ENCODE results near the gene COQ10B. TPM values are rescaled to one million over a fixed set of nuclear protein-coding genes. Genes with fewer than 3 reads are reported as not detected.
"Not testable (repeated sequence)": the region's sequence is repeated elsewhere in the genome, so short reads cannot be mapped to it uniquely, and the experiment has no call there.

The COQ10B gene
- total RNA-seq, 1 donor from 2014 or later = 10.4 TPM

DNA sequence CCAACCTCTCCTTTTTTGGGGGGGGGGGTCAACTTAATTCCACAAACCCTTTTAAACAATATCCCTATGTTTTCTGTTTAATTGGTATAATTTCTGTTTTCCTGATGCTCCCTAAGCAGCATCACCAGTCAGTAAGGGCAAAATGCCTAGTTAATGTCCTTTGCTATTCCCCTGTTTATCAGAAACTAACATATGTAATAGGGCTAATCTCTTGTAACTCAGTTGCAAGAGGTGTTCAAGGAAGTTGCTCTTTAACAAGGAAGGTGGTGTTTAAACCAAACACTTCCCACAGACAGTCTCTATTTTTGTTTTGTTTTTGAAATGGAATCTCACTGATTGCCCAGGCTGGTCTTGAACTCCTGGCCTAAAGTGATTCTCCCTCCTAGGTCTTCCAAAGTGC is 6.5 kb upstream of the COQ10B start:
- H3K9ac ChIP-seq (ENCODE audit: low read depth in 1 of 3, low read length in 3 of 3) = no peak overlapping the region
- H3K4me1 ChIP-seq (ENCODE audit: control insufficient read depth in 3 of 3, insufficient read depth in 3 of 3, low read length in 3 of 3) = no peaks in the 10 kb centered on the region

DNA sequence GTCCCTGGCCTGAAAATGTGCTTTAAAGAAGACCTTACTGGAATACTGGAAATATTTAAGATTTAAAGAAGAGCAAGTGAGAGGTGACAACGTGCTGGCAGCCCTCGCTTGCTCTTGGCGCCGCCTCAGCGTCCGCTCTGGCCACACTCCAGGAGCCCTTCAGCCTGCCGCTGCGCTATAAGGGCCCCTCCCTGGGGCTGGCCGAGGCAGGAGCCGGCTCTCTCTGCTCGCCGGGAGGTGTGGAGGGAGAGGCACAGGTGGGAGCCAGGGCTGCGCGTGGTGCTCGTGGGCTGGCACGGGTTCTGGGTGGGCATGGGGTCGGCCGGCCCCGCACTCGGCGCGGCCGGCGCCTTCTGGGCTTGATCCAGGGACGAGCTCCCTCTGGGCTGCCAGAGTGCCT is 2.9 kb upstream of the COQ10B start:
- H3K9me3 ChIP-seq (ENCODE audit: control insufficient read depth in 3 of 3, low read length in 3 of 3) = no peaks in the 10 kb centered on the region
- H3K27ac ChIP-seq (ENCODE audit: low read depth, low read length) = no peak overlapping the region
- H3K27me3 ChIP-seq (ENCODE audit: control insufficient read depth in 3 of 3, insufficient read depth in 3 of 3, low read length in 3 of 3) = no peaks in the 10 kb centered on the region
- H3K4me1 ChIP-seq (ENCODE audit: control insufficient read depth in 3 of 3, insufficient read depth in 3 of 3, low read length in 3 of 3) = peaks cover 12 to 16% (median 15%) of the 10 kb centered on the region in 3 donors
- peaks cover 0 to 2% (median 0%) of the 10 kb centered on the region in 3 donors for H3K36me3 ChIP-seq (ENCODE audit: control insufficient read depth in 3 of 3, insufficient read depth in 3 of 3, low read length in 3 of 3)
- no peak overlapping the region for H3K4me3 ChIP-seq (ENCODE audit: low read length in 3 of 3)
- no peak overlapping the region for H3K9ac ChIP-seq (ENCODE audit: low read depth in 1 of 3, low read length in 3 of 3)

More for the DNA sequence above, 6.5 kb upstream of the COQ10B start:
- no peaks in the 10 kb centered on the region for H3K27me3 ChIP-seq (ENCODE audit: control insufficient read depth in 3 of 3, insufficient read depth in 3 of 3, low read length in 3 of 3)
- no peaks in the 10 kb centered on the region for H3K9me3 ChIP-seq (ENCODE audit: control insufficient read depth in 3 of 3, low read length in 3 of 3)
- no peak overlapping the region for H3K27ac ChIP-seq (ENCODE audit: low read depth, low read length)
- H3K4me3 ChIP-seq (ENCODE audit: low read length in 3 of 3) = no peak overlapping the region
- no peaks in the 10 kb centered on the region for H3K36me3 ChIP-seq (ENCODE audit: control insufficient read depth in 3 of 3, insufficient read depth in 3 of 3, low read length in 3 of 3)

DNA sequence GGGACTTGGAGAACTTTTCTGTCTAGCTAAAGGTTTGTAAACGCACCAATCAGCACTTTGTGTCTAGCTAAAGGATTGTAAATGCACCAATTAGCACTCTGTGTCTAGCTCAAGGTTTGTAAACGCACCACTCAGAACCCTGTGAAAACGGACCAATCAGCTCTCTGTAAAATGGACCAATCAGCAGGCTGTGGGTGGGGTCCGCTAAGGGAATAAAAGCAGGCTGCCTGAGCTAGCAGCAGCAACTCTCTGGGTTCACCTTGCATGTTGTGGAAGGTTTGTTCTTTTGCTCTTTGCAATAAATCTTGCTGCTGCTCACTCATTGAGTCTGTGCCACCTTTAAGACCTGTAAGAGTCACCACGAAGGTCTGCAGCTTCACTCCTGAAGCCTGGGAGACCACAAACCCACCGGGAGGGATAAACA is 2.4 kb upstream of the COQ10B start:
- not testable (repeated sequence) for H3K27ac ChIP-seq (ENCODE audit: low read depth, low read length); H3K27me3 ChIP-seq (ENCODE audit: control insufficient read depth in 3 of 3, insufficient read depth in 3 of 3, low read length in 3 of 3); H3K9ac ChIP-seq (ENCODE audit: low read depth in 1 of 3, low read length in 3 of 3); H3K9me3 ChIP-seq (ENCODE audit: control insufficient read depth in 3 of 3, low read length in 3 of 3); H3K4me3 ChIP-seq (ENCODE audit: low read length in 3 of 3); H3K36me3 ChIP-seq (ENCODE audit: control insufficient read depth in 3 of 3, insufficient read depth in 3 of 3, low read length in 3 of 3)
- peaks cover 12 to 16% (median 16%) of the 10 kb centered on the region in 3 donors for H3K4me1 ChIP-seq (ENCODE audit: control insufficient read depth in 3 of 3, insufficient read depth in 3 of 3, low read length in 3 of 3)

DNA sequence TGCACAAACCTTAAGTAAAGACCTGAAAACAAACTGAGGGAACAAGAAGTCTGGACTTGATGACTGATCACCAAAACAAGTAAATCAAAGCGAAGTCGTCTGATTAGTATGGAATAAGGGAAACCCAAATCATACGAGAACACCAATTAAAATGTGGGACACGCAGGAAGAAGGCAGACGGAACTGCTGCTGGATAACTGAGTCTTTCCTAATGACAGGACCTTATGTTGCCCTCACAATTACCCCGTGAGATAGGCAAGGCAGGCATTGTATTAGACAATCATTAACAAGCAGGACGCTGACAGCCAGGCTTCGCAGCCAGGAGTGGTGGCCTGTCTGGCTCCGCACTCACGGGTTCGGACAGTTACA is 614 bp upstream of the COQ10B start:
- no peaks in the 10 kb centered on the region for H3K9me3 ChIP-seq (ENCODE audit: control insufficient read depth in 3 of 3, low read length in 3 of 3)
- H3K4me3 ChIP-seq (ENCODE audit: low read length in 3 of 3) = peak overlapping the region; percentile 79 to 92 (median 84)
- peaks cover 0 to 2% (median 0%) of the 10 kb centered on the region in 3 donors for H3K36me3 ChIP-seq (ENCODE audit: control insufficient read depth in 3 of 3, insufficient read depth in 3 of 3, low read length in 3 of 3)
- peaks cover 12 to 16% (median 16%) of the 10 kb centered on the region in 3 donors for H3K4me1 ChIP-seq (ENCODE audit: control insufficient read depth in 3 of 3, insufficient read depth in 3 of 3, low read length in 3 of 3)
- H3K27ac ChIP-seq (ENCODE audit: low read depth, low read length) = peak overlapping the region; percentile 100
- no peaks in the 10 kb centered on the region for H3K27me3 ChIP-seq (ENCODE audit: control insufficient read depth in 3 of 3, insufficient read depth in 3 of 3, low read length in 3 of 3)
- H3K9ac ChIP-seq (ENCODE audit: low read depth in 1 of 3, low read length in 3 of 3) = peak overlapping the region; percentile 87 to 100 (median 98)

DNA sequence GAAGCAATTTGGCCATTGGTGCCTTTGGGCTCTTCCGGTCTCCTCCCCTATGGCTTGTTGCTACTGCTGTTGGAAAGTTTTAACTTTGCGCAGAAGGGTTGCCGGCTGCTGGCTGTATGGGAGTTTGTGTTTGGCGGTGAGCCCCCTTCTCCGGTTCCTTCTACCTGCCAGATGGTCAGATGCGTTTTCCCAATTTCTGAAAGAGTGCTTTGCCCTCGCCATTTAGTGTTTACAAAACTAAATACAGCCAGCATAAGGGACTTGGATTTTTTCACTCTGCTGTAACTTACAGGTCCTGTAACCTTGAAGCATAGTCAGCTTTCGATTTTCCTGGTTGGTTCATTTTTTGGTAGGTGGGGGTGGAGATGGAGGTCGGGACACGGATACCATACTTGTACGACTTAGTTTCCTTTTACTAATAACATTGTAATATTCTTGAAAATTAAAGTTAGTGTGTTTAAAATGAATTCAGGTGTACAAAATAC is 604 bp downstream of the COQ10B start:
- peak overlapping the region; percentile 100 for H3K9ac ChIP-seq (ENCODE audit: low read depth in 1 of 3, low read length in 3 of 3)
- H3K27ac ChIP-seq (ENCODE audit: low read depth, low read length) = peak overlapping the region; percentile 100
- peaks cover 12 to 19% (median 17%) of the 10 kb centered on the region in 3 donors for H3K4me1 ChIP-seq (ENCODE audit: control insufficient read depth in 3 of 3, insufficient read depth in 3 of 3, low read length in 3 of 3)
- peak overlapping the region; percentile 98 to 99 (median 99) for H3K4me3 ChIP-seq (ENCODE audit: low read length in 3 of 3)
- no peaks in the 10 kb centered on the region for H3K9me3 ChIP-seq (ENCODE audit: control insufficient read depth in 3 of 3, low read length in 3 of 3)
- peaks cover 0 to 2% (median 0%) of the 10 kb centered on the region in 3 donors for H3K36me3 ChIP-seq (ENCODE audit: control insufficient read depth in 3 of 3, insufficient read depth in 3 of 3, low read length in 3 of 3)
- no peaks in the 10 kb centered on the region for H3K27me3 ChIP-seq (ENCODE audit: control insufficient read depth in 3 of 3, insufficient read depth in 3 of 3, low read length in 3 of 3)

DNA sequence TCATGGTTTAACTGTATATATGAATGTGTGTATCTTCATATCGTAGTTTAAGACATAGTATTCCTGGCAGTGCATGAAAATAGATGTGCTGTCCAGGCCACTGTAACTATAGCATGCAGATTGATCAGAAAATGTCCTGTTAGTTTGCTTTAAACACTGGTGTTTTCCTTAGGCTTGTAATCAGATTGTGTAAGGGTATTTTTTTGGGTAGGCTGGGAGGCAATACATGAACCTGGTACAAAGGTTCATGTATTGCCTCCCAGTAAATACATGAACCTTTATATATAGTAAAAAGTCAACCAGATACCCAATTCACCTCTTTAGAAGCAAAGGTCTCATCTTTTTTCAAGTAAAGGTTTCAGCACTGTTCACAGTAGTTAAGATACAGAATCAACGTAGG is 1.6 kb downstream of the COQ10B start:
- Histone ChIP-seq H3K4me3 (ENCODE audit: low read length in 3 of 3) (peak overlapping the region; percentile 98 to 99 (median 99)), H3K36me3 (ENCODE audit: control insufficient read depth in 3 of 3, insufficient read depth in 3 of 3, low read length in 3 of 3) (peaks cover 0 to 2% (median 0%) of the 10 kb centered on the region in 3 donors), H3K27me3 (ENCODE audit: control insufficient read depth in 3 of 3, insufficient read depth in 3 of 3, low read length in 3 of 3) (no peaks in the 10 kb centered on the region), H3K9ac (ENCODE audit: low read depth in 1 of 3, low read length in 3 of 3) (peak overlapping the region in 2 of 3 donors; percentile 100), H3K9me3 (ENCODE audit: control insufficient read depth in 3 of 3, low read length in 3 of 3) (no peaks in the 10 kb centered on the region), H3K27ac (ENCODE audit: low read depth, low read length) (no peak overlapping the region), H3K4me1 (ENCODE audit: control insufficient read depth in 3 of 3, insufficient read depth in 3 of 3, low read length in 3 of 3) (peaks cover 12 to 21% (median 19%) of the 10 kb centered on the region in 3 donors)

DNA sequence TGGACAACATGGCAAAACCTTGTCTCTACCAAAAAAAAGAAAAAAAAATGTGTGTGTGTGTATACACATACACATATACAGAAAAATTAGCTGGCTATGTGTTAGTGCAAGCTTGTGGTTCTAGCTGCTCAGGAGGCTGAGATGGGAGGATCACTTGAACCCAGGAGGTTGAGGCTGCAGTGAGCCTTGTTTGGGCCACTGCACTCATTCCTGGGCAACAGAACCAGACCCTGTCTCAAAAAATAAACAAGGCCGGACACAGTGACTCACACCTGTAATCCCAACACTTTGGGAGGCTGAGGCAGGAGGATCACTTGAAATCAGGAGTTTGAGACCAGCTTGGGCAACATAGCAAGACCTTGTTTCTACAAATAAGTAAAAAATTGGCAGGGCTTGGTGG is 2.1 kb downstream of the COQ10B start:
- Histone ChIP-seq H3K27ac (ENCODE audit: low read depth, low read length) (no peak overlapping the region), H3K9me3 (ENCODE audit: control insufficient read depth in 3 of 3, low read length in 3 of 3) (no peaks in the 10 kb centered on the region), H3K36me3 (ENCODE audit: control insufficient read depth in 3 of 3, insufficient read depth in 3 of 3, low read length in 3 of 3) (peaks cover 0 to 2% (median 1%) of the 10 kb centered on the region in 3 donors), H3K4me1 (ENCODE audit: control insufficient read depth in 3 of 3, insufficient read depth in 3 of 3, low read length in 3 of 3) (peaks cover 12 to 21% (median 19%) of the 10 kb centered on the region in 3 donors), H3K4me3 (ENCODE audit: low read length in 3 of 3) (no peak overlapping the region), H3K27me3 (ENCODE audit: control insufficient read depth in 3 of 3, insufficient read depth in 3 of 3, low read length in 3 of 3) (no peaks in the 10 kb centered on the region), H3K9ac (ENCODE audit: low read depth in 1 of 3, low read length in 3 of 3) (no peak overlapping the region)

DNA sequence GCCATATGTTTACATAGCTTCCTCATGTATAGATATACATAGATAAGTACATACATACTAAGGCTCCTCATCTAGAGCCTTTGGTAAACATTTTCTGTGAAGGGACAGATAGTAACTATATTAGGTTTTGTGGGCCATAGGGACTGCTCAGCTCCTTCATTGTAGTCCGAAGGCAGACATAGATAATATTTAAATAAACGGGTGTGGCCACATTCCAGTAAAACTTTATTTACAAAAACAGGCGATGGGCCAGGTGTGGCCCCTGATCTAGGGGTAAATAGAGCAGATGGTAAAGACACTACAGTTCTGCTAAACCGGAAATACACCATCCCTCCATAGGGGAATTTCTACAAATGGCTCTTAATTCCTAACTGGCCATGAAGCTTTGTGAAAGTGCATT is 7.3 kb downstream of the COQ10B start:
- Histone ChIP-seq H3K9me3 (ENCODE audit: control insufficient read depth in 3 of 3, low read length in 3 of 3) (no peaks in the 10 kb centered on the region), H3K9ac (ENCODE audit: low read depth in 1 of 3, low read length in 3 of 3) (no peak overlapping the region), H3K36me3 (ENCODE audit: control insufficient read depth in 3 of 3, insufficient read depth in 3 of 3, low read length in 3 of 3) (peaks cover 5 to 18% (median 10%) of the 10 kb centered on the region in 3 donors), H3K4me3 (ENCODE audit: low read length in 3 of 3) (no peak overlapping the region), H3K4me1 (ENCODE audit: control insufficient read depth in 3 of 3, insufficient read depth in 3 of 3, low read length in 3 of 3) (peaks cover 0 to 8% (median 7%) of the 10 kb centered on the region in 3 donors), H3K27ac (ENCODE audit: low read depth, low read length) (no peak overlapping the region), H3K27me3 (ENCODE audit: control insufficient read depth in 3 of 3, insufficient read depth in 3 of 3, low read length in 3 of 3) (no peaks in the 10 kb centered on the region)

DNA sequence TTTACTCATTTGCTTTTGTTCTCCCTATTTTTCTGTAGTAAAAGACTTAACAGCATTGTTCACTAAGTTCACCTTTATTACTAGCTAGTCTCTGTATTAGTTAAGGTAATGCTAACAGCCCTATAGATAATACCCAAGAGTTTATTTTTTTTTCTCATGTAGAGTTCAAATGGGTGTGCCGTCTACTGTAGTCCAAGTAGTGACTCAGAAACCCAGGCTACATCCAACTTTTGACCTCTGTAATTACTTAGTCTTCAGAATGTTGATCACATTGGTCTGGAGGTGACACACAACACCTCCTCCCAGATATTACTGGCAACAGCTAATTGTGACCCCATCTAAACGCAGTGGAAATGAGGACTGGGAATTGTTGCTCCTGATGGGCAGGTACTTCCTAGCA is 7.7 kb downstream of the COQ10B start:
- Histone ChIP-seq H3K36me3 (ENCODE audit: control insufficient read depth in 3 of 3, insufficient read depth in 3 of 3, low read length in 3 of 3) (peaks cover 5 to 19% (median 13%) of the 10 kb centered on the region in 3 donors), H3K27ac (ENCODE audit: low read depth, low read length) (no peak overlapping the region), H3K27me3 (ENCODE audit: control insufficient read depth in 3 of 3, insufficient read depth in 3 of 3, low read length in 3 of 3) (no peaks in the 10 kb centered on the region), H3K4me1 (ENCODE audit: control insufficient read depth in 3 of 3, insufficient read depth in 3 of 3, low read length in 3 of 3) (peaks cover 0 to 8% (median 7%) of the 10 kb centered on the region in 3 donors), H3K9ac (ENCODE audit: low read depth in 1 of 3, low read length in 3 of 3) (no peak overlapping the region), H3K4me3 (ENCODE audit: low read length in 3 of 3) (no peak overlapping the region), H3K9me3 (ENCODE audit: control insufficient read depth in 3 of 3, low read length in 3 of 3) (no peaks in the 10 kb centered on the region)

DNA sequence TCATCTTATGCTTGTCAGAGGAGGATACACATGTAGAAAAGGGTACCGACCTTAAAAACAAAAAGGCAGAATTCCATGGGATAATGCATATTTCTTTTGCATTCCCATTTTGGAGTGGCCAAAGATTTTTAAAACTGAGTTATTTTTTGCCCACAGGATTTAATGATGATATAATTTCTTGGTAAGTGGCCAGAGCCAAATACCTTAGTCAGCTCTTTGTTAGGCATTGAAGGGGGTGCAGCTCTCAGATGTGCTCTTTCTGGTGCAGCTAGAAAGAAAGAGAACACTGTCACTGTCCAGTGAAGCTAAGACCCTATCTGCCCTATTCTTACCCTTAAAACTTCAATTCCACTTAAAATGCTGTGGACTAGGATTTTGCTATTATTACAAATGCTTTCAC is 10.8 kb downstream of the COQ10B start:
- no peaks in the 10 kb centered on the region for H3K9me3 ChIP-seq (ENCODE audit: control insufficient read depth in 3 of 3, low read length in 3 of 3)
- peaks cover 9 to 32% (median 24%) of the 10 kb centered on the region in 3 donors for H3K36me3 ChIP-seq (ENCODE audit: control insufficient read depth in 3 of 3, insufficient read depth in 3 of 3, low read length in 3 of 3)
- H3K4me1 ChIP-seq (ENCODE audit: control insufficient read depth in 3 of 3, insufficient read depth in 3 of 3, low read length in 3 of 3) = peaks cover 0 to 6% (median 4%) of the 10 kb centered on the region in 3 donors
- H3K4me3 ChIP-seq (ENCODE audit: low read length in 3 of 3) = no peak overlapping the region
- no peak overlapping the region for H3K27ac ChIP-seq (ENCODE audit: low read depth, low read length)
- no peak overlapping the region for H3K9ac ChIP-seq (ENCODE audit: low read depth in 1 of 3, low read length in 3 of 3)
- H3K27me3 ChIP-seq (ENCODE audit: control insufficient read depth in 3 of 3, insufficient read depth in 3 of 3, low read length in 3 of 3) = no peaks in the 10 kb centered on the region
